K562 (cell line): ENCODE measurements around the gene SERTAD1. TPM values are rescaled to one million over a fixed set of nuclear protein-coding genes. Genes with fewer than 3 reads are reported as not detected.

ENCODE experiments used
- ATF6 ChIP-seq: sonication (generic); formaldehyde crosslinking; IDR thresholded peaks from 2 replicates; pipeline ENCODE4 v1.4.0; 2020; ENCODE audit warnings: mild to moderate bottlenecking, missing genetic modification reagents
- DDX20 ChIP-seq: fragments of 450-650 bp; IDR thresholded peaks from 2 replicates; pipeline ENCODE4 v1.6.1; 2016; ENCODE audit warnings: missing genetic modification characterization, low read depth, mild to moderate bottlenecking, missing compliant biosample characterization, moderate library complexity
- KAT7 ChIP-seq: sonication (generic); formaldehyde crosslinking; IDR thresholded peaks from 2 replicates; pipeline ENCODE4 v1.8.0; 2022; ENCODE audit warnings: missing genetic modification reagents, mild to moderate bottlenecking, borderline replicate concordance
- KDM4B ChIP-seq, 2 experiments: fragments of 450-650 bp in 1 of 2; sonication (generic) in 1 of 2; IDR thresholded peaks; 2 replicates each; pipeline ENCODE4 v1.6.1; 2016 to 2017; ENCODE audit warnings: borderline replicate concordance in 2 of 2, antibody characterized with exemption in 1 of 2, low read depth in 1 of 2, mild to moderate bottlenecking in 1 of 2
- NFIC ChIP-seq: fragments of 450-650 bp; IDR thresholded peaks from 2 replicates; pipeline ENCODE4 v1.6.1; 2017; ENCODE audit warnings: mild to moderate bottlenecking, inconsistent platforms
- POLR2AphosphoS5 ChIP-seq: IDR thresholded peaks from 2 replicates; pipeline ENCODE4 v1.6.1; 2011; ENCODE audit warnings: mild to moderate bottlenecking, low read depth, low read length, moderate library complexity; ENCODE audit not compliant: control insufficient read depth, insufficient read depth
- PYGO2 ChIP-seq: fragments of 450-650 bp; IDR thresholded peaks from 2 replicates; pipeline ENCODE4 v1.6.1; 2016; ENCODE audit warnings: mild to moderate bottlenecking, missing genetic modification characterization, moderate library complexity, missing compliant biosample characterization
- RREB1 ChIP-seq: fragments of 250-450 bp; sonication (Bioruptor Pico); IDR thresholded peaks from 2 replicates; pipeline ENCODE4 v1.4.0; 2020
- SRF ChIP-seq, 2 experiments: fragments of 250-450, 450-650 bp in 1 of 2; sonication (Bioruptor Pico) in 1 of 2; sonication (generic) in 1 of 2; formaldehyde crosslinking; IDR thresholded peaks; 2 replicates each; pipeline versions ENCODE4 v1.5.0 to v1.5.1; 2020 to 2022; ENCODE audit warnings: mild to moderate bottlenecking in 1 of 2, missing genetic modification reagents in 1 of 2
- SRSF7 ChIP-seq: fragments of 200-400 bp; formaldehyde crosslinking; optimal IDR thresholded peaks from 2 replicates; pipeline ENCODE3; 2017; ENCODE audit warnings: mild to moderate bottlenecking, low read depth, low read length
- TBL1XR1 ChIP-seq, 2 experiments: IDR thresholded peaks; 2 replicates each; pipeline ENCODE4 v1.6.1; 2012; ENCODE audit warnings: improper control_type of control experiment in 2 of 2, low read length in 2 of 2, mild to moderate bottlenecking in 1 of 2
- TBP ChIP-seq: optimal IDR thresholded peaks from 2 replicates; pipeline ENCODE3; 2011; ENCODE audit warnings: low read depth, low read length, improper control_type of control experiment
- TGIF2 ChIP-seq: sonication (generic); formaldehyde crosslinking; IDR thresholded peaks from 2 replicates; pipeline ENCODE4 v1.8.1; 2022; ENCODE audit warnings: mild to moderate bottlenecking, missing genetic modification reagents, moderate library complexity
- ZBTB33 ChIP-seq: sonication (generic); formaldehyde crosslinking; IDR thresholded peaks from 2 replicates; pipeline ENCODE4 v1.8.1; 2023; ENCODE audit warnings: mild to moderate bottlenecking, missing genetic modification reagents
- ZNF140 ChIP-seq: fragments of 250-450 bp; sonication (Bioruptor Pico); IDR thresholded peaks from 2 replicates; pipeline ENCODE4 v1.8.0; 2021; ENCODE audit warnings: moderate library complexity, mild to moderate bottlenecking, inconsistent platforms
- ZNF239 ChIP-seq: fragments of 250-450 bp; sonication (Bioruptor Pico); IDR thresholded peaks from 2 replicates; pipeline ENCODE4 v1.4.0; 2020; ENCODE audit warnings: mild to moderate bottlenecking
- ZNF561 ChIP-seq: fragments of 450-650 bp; formaldehyde crosslinking; conservative IDR thresholded peaks from 2 replicates; pipeline ENCODE4 v1.4.0; 2020; ENCODE audit warnings: mild to moderate bottlenecking, moderate library complexity
- ZNF57 ChIP-seq: fragments of 450-650 bp; formaldehyde crosslinking; IDR thresholded peaks from 2 replicates; pipeline ENCODE4 v1.4.0; 2020; ENCODE audit warnings: mild to moderate bottlenecking, moderate library complexity
- ZNF586 ChIP-seq: fragments of 450-650 bp; formaldehyde crosslinking; conservative IDR thresholded peaks from 2 replicates; pipeline ENCODE4 v1.4.0; 2020; ENCODE audit warnings: mild to moderate bottlenecking, moderate library complexity
- polyA plus RNA-seq, 8 experiments: library from polyadenylated mRNA; depleted of rRNA in 4 of 8; stranded (reverse) in 5 of 8; unstranded in 3 of 8; fragments of >200 nt; fragmentation: Nextera tagmentation in 2 of 8; fragmentation: Illumina TruSeq in 1 of 8; extraction: Ambion mirVana in 2 of 8; extraction: Trizol in 1 of 8; gene quantifications; 2 replicates each; pipeline versions ENCODE4 v1.2.1 to v1.2.3, GENCODE V29; 2011 to 2014; ENCODE audit warnings: inconsistent platforms in 1 of 8, missing spikeins in 1 of 8
- total RNA-seq, 7 experiments: library from RNA; depleted of rRNA in 6 of 7; stranded (reverse); fragments of >200 nt in 6 of 7; fragmentation: Illumina TruSeq in 2 of 7; extraction: Trizol in 2 of 7; gene quantifications; 2 replicates each; pipeline versions ENCODE4 v1.2.1 to v1.2.3, GENCODE V29; 2011 to 2021; ENCODE audit warnings: low replicate concordance in 1 of 7

The SERTAD1 gene
- total and polyA plus RNA-seq, 9 of the 15 experiments (the other 6 are each of a cell fraction or from before 2014, with no cell fraction given) = 0.15 to 8.7 (median 4.9) TPM

- TF ChIP-seq ZBTB33 = no peak
- no peak for TF ChIP-seq PYGO2 (tag)
- TF ChIP-seq ZNF586 (CRISPR knock-in tag) = no peak
- no peak for TF ChIP-seq SRSF7
- TF ChIP-seq KAT7 (CRISPR knock-in tag) = no peak
- peak; percentile 55; the same call in 1 of the 2 replicates for TF ChIP-seq ATF6
- no peak for TF ChIP-seq RREB1 (CRISPR knock-in tag)
- TF ChIP-seq SRF (CRISPR knock-in tag; IDR thresholded peaks at IDR 0.05) = 0 out of 4 replicates have a peak, but pooled peaks of 1 of the 2 experiments have one; percentile 6
- TF ChIP-seq TGIF2 = peak; percentile 56; the same call in 1 of the 2 replicates
- TF ChIP-seq ZNF561 (CRISPR knock-in tag) = no peak
- no peak; the same call in 1 of the 2 replicates for TF ChIP-seq NFIC
- no peak for TF ChIP-seq ZNF239
- TF ChIP-seq TBP = no peak
- TF ChIP-seq KDM4B (IDR thresholded peaks at IDR 0.05; ENCODE audit: borderline replicate concordance in 2 of 2, low read depth in 1 of 2) = no peak
- TF ChIP-seq ZNF140 (CRISPR knock-in tag) = no peak
- no peak for TF ChIP-seq ZNF57 (CRISPR knock-in tag)
- TF ChIP-seq TBL1XR1 (IDR thresholded peaks at IDR 0.05; ENCODE audit: low read length in 2 of 2) = no peak
- no peak for TF ChIP-seq DDX20
- TF ChIP-seq POLR2AphosphoS5 = no peak
These were observed 39.3 kb upstream of the SERTAD1 start (continued) for GRCh38 chr19:40465025-40465556.
